ENCODE measurements around the gene LRRC27.
"Not testable (repeated sequence)": the region's sequence is repeated elsewhere in the genome, so short reads cannot be mapped to it uniquely, and the experiment has no call there.

Gene LRRC27

GRCh38 chr10:132310701-132311337 lies 21.2 kb upstream of the LRRC27 start:
- H3K4me3 ChIP-seq (ENCODE audit: low read length) = no peak overlapping the region
- no peak for DNase-seq (ENCODE audit: low read depth, low spot score)

- no peak overlapping the region for H3K4me3 ChIP-seq (ENCODE audit: low read length)
- no peak for DNase-seq (ENCODE audit: low read depth, low spot score)
These were observed 20.6 kb upstream of the LRRC27 start for GRCh38 chr10:132311338-132311939.

- no peak overlapping the region for H3K4me3 ChIP-seq (ENCODE audit: low read length)
- no peak for DNase-seq (ENCODE audit: low read depth, low spot score)
These were observed 18.7 kb upstream of the LRRC27 start for GRCh38 chr10:132313305-132313704.

GRCh38 chr10:132313865-132314264 lies 18.1 kb upstream of the LRRC27 start:
- H3K4me3 ChIP-seq (ENCODE audit: low read length) = no peak overlapping the region
- no peak for DNase-seq (ENCODE audit: low read depth, low spot score)

GRCh38 chr10:132314336-132314735 lies 17.7 kb upstream of the LRRC27 start:
- no peak overlapping the region for H3K4me3 ChIP-seq (ENCODE audit: low read length)
- DNase-seq (ENCODE audit: low read depth, low spot score) = no peak

GRCh38 chr10:132314881-132315280 lies 17.1 kb upstream of the LRRC27 start:
- DNase-seq (ENCODE audit: low read depth, low spot score); H3K4me3 ChIP-seq (ENCODE audit: low read length): not testable (repeated sequence)

- no peak for DNase-seq (ENCODE audit: low read depth, low spot score)
- H3K4me3 ChIP-seq (ENCODE audit: low read length) = no peak overlapping the region
These were observed 15.9 kb upstream of the LRRC27 start for GRCh38 chr10:132316133-132316532.

GRCh38 chr10:132317477-132317876 lies 14.5 kb upstream of the LRRC27 start:
- H3K4me3 ChIP-seq (ENCODE audit: low read length); DNase-seq (ENCODE audit: low read depth, low spot score): not testable (repeated sequence)

- no peak for DNase-seq (ENCODE audit: low read depth, low spot score)
- no peak overlapping the region for H3K4me3 ChIP-seq (ENCODE audit: low read length)
These were observed 11.9 kb upstream of the LRRC27 start for GRCh38 chr10:132319853-132320653.

- DNase-seq (ENCODE audit: low read depth, low spot score) = no peak
- no peak overlapping the region for H3K4me3 ChIP-seq (ENCODE audit: low read length)
These were observed 11.1 kb upstream of the LRRC27 start for GRCh38 chr10:132320654-132321469.

GRCh38 chr10:132321726-132322125 lies 10.3 kb upstream of the LRRC27 start:
- no peak overlapping the region for H3K4me3 ChIP-seq (ENCODE audit: low read length)
- DNase-seq (ENCODE audit: low read depth, low spot score) = no peak

GRCh38 chr10:132322586-132323048 lies 9.4 kb upstream of the LRRC27 start:
- DNase-seq (ENCODE audit: low read depth, low spot score) = no peak

GRCh38 chr10:132324186-132324585 lies 7.8 kb upstream of the LRRC27 start:
- no peak overlapping the region for H3K4me3 ChIP-seq (ENCODE audit: low read length)
- DNase-seq (ENCODE audit: low read depth, low spot score) = no peak

More at GRCh38 chr10:132322586-132323048, 9.4 kb upstream of the LRRC27 start:
- H3K4me3 ChIP-seq (ENCODE audit: low read length) = no peak overlapping the region

- no peak for DNase-seq (ENCODE audit: low read depth, low spot score)
- H3K4me3 ChIP-seq (ENCODE audit: low read length) = no peak overlapping the region
These were observed 5.6 kb upstream of the LRRC27 start for GRCh38 chr10:132326344-132326889.

GRCh38 chr10:132326925-132327324 lies 5.1 kb upstream of the LRRC27 start:
- DNase-seq (ENCODE audit: low read depth, low spot score) = no peak
- H3K4me3 ChIP-seq (ENCODE audit: low read length) = no peak overlapping the region

- no peak overlapping the region for H3K4me3 ChIP-seq (ENCODE audit: low read length)
- DNase-seq (ENCODE audit: low read depth, low spot score) = no peak
These were observed 3.9 kb upstream of the LRRC27 start for GRCh38 chr10:132328106-132328505.

GRCh38 chr10:132328738-132329137 lies 3.3 kb upstream of the LRRC27 start:
- no peak overlapping the region for H3K4me3 ChIP-seq (ENCODE audit: low read length)
- DNase-seq (ENCODE audit: low read depth, low spot score) = no peak

- peak overlapping the region; percentile 99 for H3K4me3 ChIP-seq (ENCODE audit: low read length)
- DNase-seq (ENCODE audit: low read depth, low spot score) = no peak
These were observed 2.2 kb upstream of the LRRC27 start for GRCh38 chr10:132329565-132330485.

Data from Jurkat, Clone E6-1 (cell line).